IPS-15b (cell line): ENCODE data around the gene C1orf53.

Source experiments
- H3K27me3 ChIP-seq: one replicate; pipeline ENCODE4 v1.6.1; 2013; ENCODE audit warnings: low read length; ENCODE audit not compliant: control insufficient read depth, insufficient read depth
- H3K36me3 ChIP-seq: one replicate; pipeline ENCODE4 v1.6.1; 2013; ENCODE audit warnings: low read length; ENCODE audit not compliant: control insufficient read depth, insufficient read depth
- H3K4me1 ChIP-seq: one replicate; pipeline ENCODE4 v1.6.1; 2013; ENCODE audit warnings: mild to moderate bottlenecking, low read length; ENCODE audit not compliant: control insufficient read depth, insufficient read depth
- H3K4me3 ChIP-seq: one replicate; pipeline ENCODE4 v1.5.1; 2013; ENCODE audit warnings: low read depth, low read length
- H3K9ac ChIP-seq: one replicate; pipeline ENCODE4 v1.6.1; 2013; ENCODE audit warnings: low read depth, mild to moderate bottlenecking, low read length
- H3K9me3 ChIP-seq: one replicate; pipeline ENCODE4 v1.6.1; 2013; ENCODE audit warnings: mild to moderate bottlenecking, low read length; ENCODE audit not compliant: control insufficient read depth, insufficient read depth

The C1orf53 gene

GRCh38 chr1:197910120-197910991 is 7.9 kb downstream of the C1orf53 start:
- H3K4me3 ChIP-seq = peak overlapping the region; percentile 24
- peaks cover 100% of the 10 kb centered on the region for H3K27me3 ChIP-seq
- H3K9ac ChIP-seq = no peak overlapping the region
- H3K36me3 ChIP-seq = no peaks in the 10 kb centered on the region
- no peaks in the 10 kb centered on the region for H3K9me3 ChIP-seq
- H3K4me1 ChIP-seq = peaks cover 27% of the 10 kb centered on the region

GRCh38 chr1:197911111-197911856 is 8.9 kb downstream of the C1orf53 start:
- Histone ChIP-seq H3K4me3 (peak overlapping the region; percentile 48), H3K9ac (no peak overlapping the region)

GRCh38 chr1:197911857-197912696 is 9.6 kb downstream of the C1orf53 start:
- H3K9me3 ChIP-seq = no peaks in the 10 kb centered on the region
- no peak overlapping the region for H3K9ac ChIP-seq
- peaks cover 100% of the 10 kb centered on the region for H3K27me3 ChIP-seq
- H3K4me3 ChIP-seq = peak overlapping the region; percentile 48
- peaks cover 33% of the 10 kb centered on the region for H3K4me1 ChIP-seq
- no peaks in the 10 kb centered on the region for H3K36me3 ChIP-seq

More at GRCh38 chr1:197911111-197911856, 8.9 kb downstream of the C1orf53 start:
- H3K27me3 ChIP-seq = peaks cover 100% of the 10 kb centered on the region
- no peaks in the 10 kb centered on the region for H3K36me3 ChIP-seq
- no peaks in the 10 kb centered on the region for H3K9me3 ChIP-seq
- H3K4me1 ChIP-seq = peaks cover 29% of the 10 kb centered on the region

GRCh38 chr1:197912739-197913494 is 10.5 kb downstream of the C1orf53 start:
- Histone ChIP-seq H3K4me1 (peaks cover 36% of the 10 kb centered on the region), H3K27me3 (peaks cover 100% of the 10 kb centered on the region), H3K9ac (no peak overlapping the region), H3K4me3 (peak overlapping the region; percentile 48), H3K36me3 (no peaks in the 10 kb centered on the region), H3K9me3 (no peaks in the 10 kb centered on the region)

- Histone ChIP-seq H3K36me3 (no peaks in the 10 kb centered on the region), H3K4me3 (peak overlapping the region; percentile 48), H3K27me3 (peaks cover 100% of the 10 kb centered on the region)
Measured at GRCh38 chr1:197913495-197914276, 11.3 kb downstream of the C1orf53 start.

GRCh38 chr1:197914510-197914909 is 12.1 kb downstream of the C1orf53 start:
- Histone ChIP-seq H3K9ac (no peak overlapping the region), H3K27me3 (peaks cover 100% of the 10 kb centered on the region), H3K9me3 (no peaks in the 10 kb centered on the region), H3K4me1 (peaks cover 36% of the 10 kb centered on the region), H3K36me3 (no peaks in the 10 kb centered on the region), H3K4me3 (peak overlapping the region; percentile 10)

More at GRCh38 chr1:197913495-197914276, 11.3 kb downstream of the C1orf53 start:
- Histone ChIP-seq H3K9ac (no peak overlapping the region), H3K9me3 (no peaks in the 10 kb centered on the region), H3K4me1 (peaks cover 36% of the 10 kb centered on the region)

GRCh38 chr1:197915260-197915861 is 12.9 kb downstream of the C1orf53 start:
- peaks cover 39% of the 10 kb centered on the region for H3K4me1 ChIP-seq
- H3K36me3 ChIP-seq = no peaks in the 10 kb centered on the region
- H3K4me3 ChIP-seq = peak overlapping the region; percentile 18
- no peak overlapping the region for H3K9ac ChIP-seq
- H3K9me3 ChIP-seq = no peaks in the 10 kb centered on the region
- H3K27me3 ChIP-seq = peaks cover 100% of the 10 kb centered on the region

- no peak overlapping the region for H3K9ac ChIP-seq
- no peaks in the 10 kb centered on the region for H3K36me3 ChIP-seq
- H3K4me3 ChIP-seq = peak overlapping the region; percentile 45
- H3K27me3 ChIP-seq = peaks cover 100% of the 10 kb centered on the region
- no peaks in the 10 kb centered on the region for H3K9me3 ChIP-seq
- peaks cover 43% of the 10 kb centered on the region for H3K4me1 ChIP-seq
Measured at GRCh38 chr1:197915862-197916499, 13.6 kb downstream of the C1orf53 start.

GRCh38 chr1:197916500-197916983 is 14.1 kb downstream of the C1orf53 start:
- Histone ChIP-seq H3K36me3 (no peaks in the 10 kb centered on the region), H3K4me3 (peak overlapping the region; percentile 45), H3K9me3 (no peaks in the 10 kb centered on the region), H3K9ac (no peak overlapping the region), H3K27me3 (peaks cover 100% of the 10 kb centered on the region), H3K4me1 (peaks cover 43% of the 10 kb centered on the region)
